Cortex of kidney (tissue), 1 donor: ENCODE results near the gene SLC33A1.
"Not testable (repeated sequence)": the region's sequence is repeated elsewhere in the genome, so short reads cannot be mapped to it uniquely, and the experiment has no call there.

Source experiments
- DNase-seq: peaks from one replicate; lab custom pipeline; 2025; lab: John Stamatoyannopoulos, UW

SLC33A1 gene

DNA sequence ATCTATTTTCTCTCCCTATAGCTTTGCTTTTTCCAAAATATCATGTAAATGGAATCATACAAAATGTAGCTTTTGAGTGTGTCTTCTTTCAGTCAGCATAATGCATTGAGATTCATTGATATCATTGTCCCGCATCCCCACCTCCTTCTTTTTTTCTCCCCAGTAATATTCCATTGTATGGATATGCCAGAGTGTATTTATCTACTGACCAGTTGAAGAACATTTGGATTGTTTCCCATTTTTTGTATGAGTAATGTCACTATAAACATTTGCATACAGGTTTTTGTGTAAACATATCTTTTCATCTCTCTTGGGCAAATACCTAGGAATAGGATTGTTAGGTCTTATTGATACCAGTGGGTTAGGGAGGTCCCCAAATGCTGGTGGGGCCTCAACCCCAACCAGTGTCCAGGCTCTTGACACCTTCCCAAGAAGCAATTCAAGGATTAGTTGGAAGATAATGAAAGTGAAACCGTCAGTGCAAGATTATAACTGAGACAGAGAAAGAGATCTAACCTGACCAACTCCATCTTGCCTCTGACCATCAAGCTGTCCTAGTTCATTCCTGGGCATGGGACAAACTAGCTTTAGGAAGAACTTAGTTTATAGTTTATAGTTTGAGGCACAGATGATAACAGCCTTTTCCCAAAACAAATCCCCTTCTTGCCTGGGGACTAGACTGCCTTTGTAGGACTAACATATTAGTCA lies 7.4 kb upstream of the SLC33A1 start:
- no peak for DNase-seq

DNA sequence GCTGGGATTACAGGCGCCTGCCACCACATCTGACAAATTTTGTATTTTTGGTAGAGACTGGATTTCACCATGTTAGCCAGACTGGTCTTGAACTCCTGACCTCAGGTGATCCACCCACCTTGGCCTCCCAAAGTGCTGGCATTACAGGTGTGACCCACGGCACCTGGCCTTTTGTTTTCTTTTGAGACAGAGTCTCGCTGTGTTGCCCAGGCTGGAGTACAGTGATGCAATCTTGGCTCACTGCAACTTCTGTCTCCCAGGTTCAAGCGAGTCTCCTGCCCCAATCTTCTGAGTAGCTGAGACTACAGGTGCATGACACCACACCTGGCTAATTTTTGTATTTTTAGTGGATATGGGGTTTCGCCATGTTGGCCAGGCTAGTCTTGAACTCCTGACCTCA lies 6.2 kb upstream of the SLC33A1 start:
- DNase-seq = not testable (repeated sequence)

DNA sequence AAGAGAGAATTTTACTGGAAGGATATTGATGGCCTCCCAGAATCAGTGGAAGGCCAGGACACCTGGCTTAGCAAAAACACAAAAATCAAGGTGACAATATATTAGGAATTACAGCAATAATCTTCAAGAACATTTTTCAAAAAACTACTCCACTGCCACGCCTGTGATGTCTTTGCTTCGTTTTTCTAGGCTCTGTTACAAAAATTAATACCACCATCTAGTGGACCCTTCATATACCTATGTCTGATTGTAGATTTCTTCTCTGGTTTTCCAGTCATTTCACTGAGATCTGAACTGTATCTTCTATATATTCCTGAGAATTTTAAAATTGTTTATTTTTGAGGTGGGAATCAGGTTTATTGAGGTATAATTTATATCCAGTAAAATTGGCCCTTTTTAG lies 5.6 kb upstream of the SLC33A1 start:
- DNase-seq = no peak

DNA sequence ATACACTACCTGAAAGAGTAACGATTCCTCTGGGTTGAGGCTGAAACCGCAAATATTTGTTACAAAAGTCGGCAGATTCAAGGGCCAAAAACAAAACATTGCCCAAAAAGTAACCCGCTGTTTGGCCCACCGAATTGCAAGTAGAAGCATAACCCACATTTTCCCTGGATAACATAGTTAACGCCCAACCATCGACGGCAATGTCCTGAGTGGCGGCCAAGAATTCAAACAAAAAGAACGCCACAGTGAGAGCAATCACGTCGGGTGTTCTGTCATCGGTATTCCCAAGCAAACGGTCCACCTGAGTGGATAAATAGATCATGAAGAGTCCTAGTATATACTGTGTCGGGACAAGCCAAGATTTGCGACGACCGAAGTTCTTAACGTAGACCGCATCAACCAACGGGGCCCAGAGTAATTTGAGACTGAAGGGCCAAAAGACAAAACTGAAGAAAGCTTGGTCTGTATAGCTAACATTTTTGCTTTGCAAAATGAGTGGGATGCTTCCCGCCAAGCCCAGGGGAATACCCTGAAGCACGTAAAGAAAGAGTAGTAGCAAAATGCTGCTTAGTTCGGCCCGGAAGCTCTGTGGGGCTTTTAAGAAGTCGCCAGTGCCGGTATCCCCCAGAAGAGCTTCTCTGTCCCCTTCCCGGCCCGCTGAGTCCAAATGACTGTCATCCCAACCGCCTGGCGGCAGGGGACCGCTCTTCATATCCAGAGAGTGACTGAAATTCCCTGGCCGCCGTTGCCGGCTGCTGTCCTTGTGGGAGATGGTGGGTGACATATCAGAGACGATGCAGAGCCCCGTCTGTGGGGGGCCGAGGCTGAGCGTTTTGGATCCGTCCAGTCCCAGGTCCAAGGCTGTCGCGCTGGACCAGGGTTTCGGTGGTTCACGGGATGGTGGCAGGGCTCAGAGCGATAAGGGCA lies 750 bp downstream of the SLC33A1 start:
- no peak for DNase-seq

DNA sequence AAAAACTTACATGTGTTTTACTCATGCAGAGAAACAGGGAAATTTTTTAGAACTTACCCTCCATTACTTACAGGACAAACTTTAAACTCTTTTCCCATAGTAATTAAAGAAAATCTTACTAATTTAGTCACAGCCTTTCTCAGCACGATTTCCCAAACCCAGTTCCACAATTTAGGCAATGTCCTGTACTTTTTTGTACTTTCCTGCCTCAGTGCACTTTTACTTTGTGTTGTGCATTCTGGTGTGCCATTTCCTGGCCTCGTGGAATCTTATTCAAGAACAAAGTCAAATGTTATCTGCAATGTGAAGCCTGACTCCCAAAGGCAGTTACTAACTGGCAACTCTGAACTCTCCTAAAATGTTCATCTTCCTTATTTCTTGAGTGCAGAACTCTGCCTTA lies 1.9 kb downstream of the SLC33A1 start:
- no peak for DNase-seq

DNA sequence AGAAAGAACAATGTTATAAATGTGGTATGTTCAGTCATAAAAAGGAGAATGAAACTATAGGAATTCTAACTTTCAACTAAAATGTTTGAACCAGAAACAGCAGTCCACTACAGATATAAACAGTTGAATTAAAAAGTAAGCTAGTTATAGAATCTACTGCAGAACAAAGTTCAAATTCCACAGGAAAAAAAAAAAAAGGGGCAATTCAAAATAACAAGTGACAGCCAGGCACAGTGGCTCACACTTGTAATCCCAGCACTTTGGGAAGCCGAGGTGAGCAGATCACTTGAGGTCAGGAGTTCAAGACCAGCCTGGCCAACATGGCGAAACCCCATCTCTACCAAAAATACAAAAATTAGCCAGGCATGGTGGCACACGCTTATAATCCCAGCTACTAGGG lies 4.8 kb downstream of the SLC33A1 start:
- not testable (repeated sequence) for DNase-seq

DNA sequence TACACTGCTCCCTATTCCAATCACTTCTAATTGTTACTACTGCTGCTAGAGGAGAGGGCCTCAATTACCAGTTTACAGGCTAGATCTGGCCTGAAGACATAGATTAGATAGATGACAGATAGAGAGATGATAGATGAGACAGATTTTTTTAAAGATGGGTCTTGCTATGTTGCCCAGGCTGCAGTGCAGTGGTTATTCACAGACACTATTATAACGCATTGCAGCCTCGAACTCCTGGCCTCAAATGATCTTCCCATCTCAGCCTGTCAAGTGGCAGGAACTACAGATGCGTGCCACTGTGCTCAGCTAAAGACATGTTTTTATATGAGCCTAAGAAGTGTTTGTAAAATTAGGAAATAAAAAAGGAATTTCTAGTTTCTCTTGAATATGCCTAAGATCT lies 6.2 kb downstream of the SLC33A1 start:
- no peak for DNase-seq

DNA sequence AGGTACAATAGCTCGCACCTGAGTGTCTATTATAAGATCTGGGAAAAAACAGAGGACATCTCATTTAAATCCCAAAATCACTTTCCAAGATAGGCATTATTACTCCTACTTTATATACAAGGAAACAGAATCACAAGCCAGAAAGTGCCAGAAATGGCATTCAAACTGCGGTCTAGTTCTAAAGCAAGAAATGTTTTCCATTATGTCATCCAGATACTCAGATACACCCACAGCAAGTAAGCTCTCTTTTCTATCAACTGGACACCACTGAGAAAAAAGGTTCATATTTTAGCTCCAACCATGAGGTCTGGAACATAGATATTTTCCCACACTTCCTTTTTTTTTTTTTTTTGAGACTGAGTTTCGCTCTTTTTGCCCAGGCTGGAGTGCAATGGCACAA lies 8.1 kb downstream of the SLC33A1 start:
- no peak for DNase-seq

DNA sequence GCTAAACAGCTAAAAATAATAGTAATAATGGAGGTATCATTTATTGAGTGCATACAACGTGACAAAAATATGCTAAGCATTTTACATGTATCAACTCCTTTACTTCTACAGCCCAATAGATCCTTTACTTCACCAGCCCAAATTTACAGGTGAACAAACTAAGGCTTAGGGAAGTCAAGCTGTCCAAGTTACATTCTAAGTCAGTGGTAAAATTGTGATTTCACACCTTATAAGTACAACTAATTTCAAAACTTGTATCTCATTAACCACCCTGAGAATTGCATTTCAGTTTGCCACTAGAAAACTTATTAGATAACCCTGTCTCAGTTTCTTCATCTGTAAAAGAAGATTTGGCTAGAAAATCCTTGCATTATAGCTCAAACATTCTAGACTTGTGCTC lies 10.7 kb downstream of the SLC33A1 start:
- no peak for DNase-seq

DNA sequence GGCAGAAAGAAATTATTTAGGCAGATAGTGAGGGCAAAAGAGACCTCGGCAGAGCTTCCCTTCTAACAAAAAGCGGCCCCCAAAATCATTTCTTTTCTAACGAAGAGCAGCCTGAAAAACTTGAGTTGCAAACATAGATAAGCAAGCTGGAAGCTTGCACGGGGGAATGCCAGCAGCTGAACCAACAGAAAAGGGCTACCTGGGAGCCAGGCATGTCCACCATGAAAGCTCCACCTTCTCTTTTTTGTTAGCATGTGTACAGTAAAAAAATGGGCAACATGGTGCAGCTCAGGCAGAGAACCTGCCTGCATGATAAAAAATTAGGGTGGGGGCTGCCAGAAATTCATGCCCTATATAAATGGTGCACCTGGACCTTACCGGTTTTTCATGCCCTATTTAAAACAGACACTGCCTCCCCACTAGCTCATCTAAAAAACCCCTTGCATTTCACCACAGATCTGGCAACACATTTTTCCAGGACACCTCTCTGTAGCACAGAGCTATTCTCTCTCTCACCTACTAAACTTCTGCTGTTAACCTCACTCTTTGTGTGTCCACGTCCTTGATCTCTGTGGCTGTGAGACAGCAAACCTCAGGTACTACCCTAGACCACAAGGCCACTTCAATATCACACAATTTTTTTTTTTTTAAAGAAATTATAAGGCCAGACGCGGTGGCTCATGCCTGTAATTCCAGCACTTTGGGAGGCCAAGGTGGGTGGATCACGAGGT lies 18.7 kb downstream of the SLC33A1 start:
- DNase-seq = no peak

DNA sequence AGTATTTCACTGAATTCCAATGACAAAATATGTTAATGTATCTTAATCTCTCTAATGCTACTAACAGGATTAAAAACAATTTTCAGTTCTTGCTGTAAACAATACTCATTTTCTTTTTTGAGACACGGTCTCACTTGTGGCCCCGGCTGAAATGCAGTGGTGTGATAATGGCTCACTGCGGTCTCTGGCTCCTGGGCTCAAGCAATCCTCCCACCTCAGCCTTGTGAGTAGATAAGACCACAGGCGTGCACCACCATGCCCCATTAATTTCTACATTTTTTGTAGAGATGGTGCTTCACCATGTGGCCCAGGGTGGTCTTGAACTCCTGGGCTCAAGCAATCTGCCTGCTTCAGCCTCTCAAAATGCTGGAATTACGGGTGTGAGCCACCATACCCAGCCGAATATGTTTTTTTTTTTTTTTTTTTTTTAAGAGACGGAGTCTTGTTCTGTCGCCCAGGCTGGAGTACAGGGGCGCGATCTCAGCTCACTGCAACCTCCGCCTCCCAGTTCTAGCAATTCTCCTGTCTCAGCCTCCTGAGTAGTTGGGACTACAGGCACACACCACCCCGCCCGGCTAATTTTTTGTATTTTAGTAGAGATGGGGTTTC lies 25.6 kb downstream of the SLC33A1 start:
- not testable (repeated sequence) for DNase-seq

DNA sequence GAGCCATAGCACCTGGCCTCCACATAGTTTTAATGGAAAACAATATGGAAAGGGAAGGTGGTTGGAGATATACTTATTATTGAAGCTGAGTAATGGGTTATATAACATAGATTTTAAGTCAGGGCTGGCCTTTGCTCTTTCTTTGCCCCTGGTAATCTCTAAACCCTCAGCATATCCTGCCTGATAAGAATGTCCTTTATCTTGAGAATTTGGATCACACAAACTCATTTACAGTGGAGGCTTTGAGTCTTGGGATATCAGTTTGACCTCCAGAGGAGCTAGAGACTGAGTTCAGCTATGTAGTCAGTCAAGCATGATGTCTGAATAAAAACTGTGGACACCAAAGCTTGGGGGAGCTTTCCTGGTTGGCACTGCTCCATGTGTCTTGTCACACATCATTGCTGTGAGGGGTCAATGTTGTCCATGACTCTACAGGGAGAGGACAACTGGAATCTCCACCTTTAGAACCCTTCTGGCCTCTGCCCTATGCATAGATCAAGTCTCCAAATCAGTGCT lies 39.1 kb downstream of the SLC33A1 start:
- DNase-seq = no peak

DNA sequence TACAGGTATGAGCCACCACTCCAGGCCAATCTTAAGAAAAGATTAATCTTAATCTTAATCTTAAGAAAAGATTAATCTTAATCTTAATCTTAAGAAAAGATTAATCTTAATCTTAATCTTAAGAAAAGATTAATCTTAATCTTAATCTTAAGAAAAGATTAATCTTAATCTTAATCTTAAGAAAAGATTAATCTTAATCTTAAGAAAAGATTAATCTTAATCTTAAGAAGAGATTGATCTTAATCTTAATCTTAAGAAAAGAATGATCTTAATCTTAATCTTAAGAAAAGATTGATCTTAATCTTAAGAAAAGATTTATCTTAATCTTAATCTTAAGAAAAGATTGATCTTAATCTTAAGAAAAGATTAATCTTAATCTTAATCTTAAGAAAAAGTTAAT lies 41.0 kb downstream of the SLC33A1 start:
- not testable (repeated sequence) for DNase-seq

DNA sequence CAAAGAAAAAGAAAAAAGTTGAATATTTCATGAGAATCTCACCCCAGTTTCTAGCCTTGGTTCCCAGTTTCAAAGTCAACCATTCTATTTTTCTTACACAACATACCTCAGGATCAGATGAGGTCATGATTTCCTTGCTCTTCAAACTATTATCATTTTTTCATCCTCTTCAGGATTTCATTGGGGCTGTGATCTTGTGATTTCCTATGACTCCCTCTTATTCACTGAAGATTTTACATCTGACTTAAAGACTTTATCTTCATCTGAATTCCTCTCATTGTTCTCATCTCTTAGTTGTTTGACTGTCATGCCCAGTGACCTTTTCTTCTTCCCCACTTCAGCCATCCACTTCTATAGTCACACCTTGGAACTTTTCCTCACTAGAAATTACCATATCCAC lies 45.0 kb downstream of the SLC33A1 start:
- DNase-seq = no peak

DNA sequence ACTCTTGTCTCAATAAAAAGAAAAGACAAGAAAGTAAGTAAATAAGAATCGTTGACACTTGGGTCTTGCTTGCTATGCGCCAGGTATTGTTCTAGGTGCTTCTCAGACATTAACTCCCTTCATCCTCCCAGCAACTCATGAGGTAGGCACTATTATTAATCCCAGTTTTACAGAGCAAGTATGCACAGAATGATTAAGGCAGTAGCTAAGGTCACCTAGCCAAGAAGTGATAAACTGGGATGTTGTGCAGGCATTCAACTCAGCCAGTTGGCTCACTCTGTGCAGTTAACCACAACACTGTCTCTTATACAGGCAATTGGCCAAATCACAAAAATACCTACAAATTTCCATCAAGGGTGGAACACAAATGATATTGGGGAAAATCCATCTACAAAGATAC lies 46.4 kb downstream of the SLC33A1 start:
- DNase-seq = no peak

DNA sequence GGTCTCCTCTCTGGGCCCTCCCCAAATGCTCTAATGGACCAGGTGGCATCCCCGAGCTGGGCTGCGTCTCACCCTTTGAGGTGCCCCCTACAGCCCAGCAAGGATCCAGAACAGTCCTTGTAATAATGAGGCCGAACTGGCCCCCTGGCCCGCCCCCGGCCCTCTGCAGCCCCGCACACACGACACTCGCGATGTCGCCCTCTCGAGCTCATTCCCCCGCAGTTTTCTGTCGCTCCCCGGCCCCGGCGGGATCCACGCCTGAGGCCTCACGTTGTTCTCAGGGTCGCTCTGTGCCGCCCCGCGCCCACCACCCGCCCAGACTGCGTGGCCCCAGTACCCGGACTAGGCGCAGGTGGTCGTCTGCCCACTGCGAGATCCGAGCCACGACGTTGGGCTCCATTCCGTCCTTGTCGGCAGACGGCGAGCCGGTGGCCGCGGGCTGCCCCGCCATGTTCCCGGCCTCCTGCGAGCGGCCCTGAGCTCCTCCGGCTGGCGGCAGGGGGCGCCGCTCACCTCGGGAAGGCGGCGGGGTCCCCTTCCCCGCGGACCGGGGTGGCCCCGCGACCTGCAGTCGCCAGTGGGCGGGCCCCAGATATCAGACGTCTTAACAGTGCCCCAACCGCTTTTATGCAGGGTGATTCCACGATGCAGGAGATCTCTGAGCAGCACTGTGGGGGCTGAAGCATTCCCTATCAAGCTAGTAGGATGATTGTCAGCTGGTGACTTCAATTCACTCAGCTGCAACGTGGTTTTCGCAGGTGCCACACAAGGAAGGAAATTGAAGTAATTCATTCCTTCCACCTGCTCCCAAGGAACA lies 48.2 kb downstream of the SLC33A1 start, which contains the start of gene C3orf33:
Gene C3orf33 (minus strand): TSS at position 477 of the 817 bp plus-strand sequence. CDS start 26 bp downstream, at position 451.
- no peak for DNase-seq

DNA sequence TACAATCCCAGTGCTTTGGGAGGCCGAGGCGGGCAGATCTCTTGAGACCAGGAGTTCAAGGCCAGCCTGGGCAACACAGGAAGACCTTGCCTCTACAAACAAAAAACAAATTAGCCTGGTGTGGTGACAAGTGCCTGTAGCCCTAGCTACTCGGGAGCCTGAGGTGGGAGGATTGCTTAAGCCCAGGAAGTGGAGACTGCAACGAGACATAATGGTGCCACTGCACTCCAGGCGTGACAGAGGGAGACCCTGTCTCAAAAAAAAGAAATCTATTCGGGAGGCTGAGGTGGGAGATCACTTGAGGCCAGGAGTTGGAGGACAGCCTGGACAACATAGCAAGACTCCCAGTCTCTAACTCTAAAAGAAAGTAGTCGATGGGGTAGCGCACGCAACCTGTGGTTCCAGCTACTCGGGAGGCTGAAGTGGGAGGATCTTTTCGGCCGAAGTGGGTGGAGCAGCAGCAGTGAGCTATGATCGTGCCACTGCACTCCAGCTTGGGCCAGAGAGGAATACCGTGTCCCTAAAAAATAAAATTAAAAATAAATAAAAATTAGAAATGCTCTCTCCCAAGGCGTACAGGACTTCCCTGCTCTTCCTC lies 48.9 kb downstream of the SLC33A1 start:
- DNase-seq = no peak

DNA sequence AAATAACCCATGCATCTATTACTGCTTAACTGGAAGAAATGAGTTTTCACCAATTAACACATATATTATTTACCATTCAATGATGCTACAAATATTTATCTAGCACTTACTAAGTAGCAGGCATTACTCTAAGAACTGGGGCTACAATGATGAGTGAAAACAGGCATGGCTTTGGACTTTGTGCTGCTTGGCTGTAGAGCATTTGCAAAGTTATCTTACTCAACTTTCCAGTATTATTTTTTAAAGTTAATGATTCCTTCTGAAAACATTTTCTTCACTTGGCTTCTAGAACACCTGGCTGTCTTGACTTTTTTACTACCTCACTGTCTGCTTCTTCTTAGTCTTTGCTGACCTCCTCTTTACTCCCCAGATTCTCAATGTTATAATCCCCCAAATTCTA lies 49.9 kb downstream of the SLC33A1 start:
- DNase-seq = no peak

DNA sequence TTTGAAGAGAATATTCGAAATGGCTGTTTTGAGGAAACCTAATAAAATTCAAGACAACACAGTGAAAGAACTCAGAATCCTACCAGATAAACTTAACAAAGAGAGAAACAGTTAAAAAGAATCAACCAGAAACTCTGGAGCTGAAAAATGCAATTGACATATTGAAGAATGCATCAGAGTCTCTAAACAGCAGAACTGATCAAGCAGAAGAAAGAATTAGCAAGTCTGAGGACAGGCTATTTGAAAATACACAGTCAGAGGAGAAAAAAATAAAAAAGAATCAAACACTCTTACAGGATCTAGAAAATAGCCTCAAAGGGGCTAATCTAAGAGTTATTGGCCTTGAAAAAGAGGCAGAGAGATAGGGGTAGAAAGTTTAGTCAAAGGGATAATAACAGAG lies 61.7 kb downstream of the SLC33A1 start:
- no peak for DNase-seq

DNA sequence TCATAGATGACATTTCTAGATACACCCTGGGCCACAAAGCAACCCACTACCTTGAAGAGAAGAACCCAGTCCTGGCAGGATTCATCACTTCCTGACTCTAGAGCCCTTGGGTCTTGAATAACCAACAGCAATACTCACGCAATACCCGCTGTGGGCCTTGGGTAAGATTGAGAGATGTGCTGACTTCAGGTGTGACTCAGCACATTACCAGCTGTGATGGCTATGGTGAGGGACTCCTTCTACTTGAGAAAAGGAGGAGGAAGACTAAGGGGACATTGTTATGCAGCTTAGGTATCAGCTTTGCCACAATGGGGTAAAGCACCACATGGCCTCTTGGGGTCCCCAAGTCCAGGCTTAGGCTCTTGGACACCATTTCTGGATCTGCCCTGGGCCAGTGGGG lies 63.0 kb downstream of the SLC33A1 start:
- no peak for DNase-seq
